ENCODE measurements around the gene PRR29.

DNA sequence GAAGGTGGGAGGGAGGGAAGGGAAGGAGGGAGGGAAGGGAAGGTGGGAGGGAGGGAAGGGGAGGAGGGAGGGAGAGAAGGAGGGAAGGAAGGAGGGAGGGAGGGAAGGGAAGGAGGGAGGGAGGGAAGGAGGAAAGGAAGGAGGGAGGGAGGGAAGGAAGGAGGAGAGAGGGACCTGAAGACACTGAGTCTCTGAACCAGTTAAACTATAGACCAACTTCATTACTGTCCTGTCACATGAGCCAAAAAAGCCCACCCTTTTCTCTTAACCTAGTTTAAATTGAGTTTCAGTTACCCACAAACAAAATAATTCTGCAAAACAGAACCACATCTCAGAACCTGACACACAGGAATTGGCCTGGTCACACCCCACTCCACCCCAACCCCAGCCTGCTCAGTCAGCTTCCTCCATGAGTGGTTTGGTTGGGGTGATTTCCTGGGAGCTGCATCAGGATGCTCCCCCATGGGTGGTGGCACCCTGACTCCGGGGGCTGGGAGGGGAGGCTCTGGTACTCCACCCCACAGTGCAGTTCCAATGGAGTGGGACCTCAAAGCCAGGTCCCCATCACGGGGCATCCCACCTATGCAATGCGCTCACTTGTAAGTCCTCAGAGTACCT, 4.7 kb upstream of the PRR29 start:
- TF ChIP-seq SIN3A (IDR thresholded peaks at IDR 0.05; ENCODE audit: borderline replicate concordance, insufficient read depth, low read length) (no peak), TAF1 (IDR thresholded peaks at IDR 0.05; ENCODE audit: borderline replicate concordance, insufficient read depth, low read length) (no peak)

Measured in PFSK-1 (cell line).